H1 (cell line): Measurements from ENCODE around the gene UPF1.

Experiments
- BACH1 ChIP-seq: IDR thresholded peaks from 2 replicates; pipeline ENCODE4 v1.6.1; 2012; ENCODE audit warnings: low read length, improper control_type of control experiment
- EP300 ChIP-seq, 2 experiments: IDR thresholded peaks; 1 replicate in 1 of 2; 2 replicates in 1 of 2; pipeline ENCODE4 v1.6.1; 2011 to 2012; ENCODE audit warnings: low read depth in 2 of 2, low read length in 2 of 2, mild to moderate bottlenecking in 2 of 2, borderline replicate concordance in 1 of 2, inconsistent platforms in 1 of 2, moderate library complexity in 1 of 2
- TF ChIP-seq, protein P1 (sequence below), 3 experiments: IDR thresholded peaks; 1 replicate in 2 of 3; 2 replicates in 1 of 3; pipeline versions ENCODE4 v1.5.1 to v1.6.1; 2011; ENCODE audit warnings: low read length in 3 of 3, mild to moderate bottlenecking in 3 of 3, inconsistent platforms in 2 of 3, low read depth in 1 of 3, moderate library complexity in 1 of 3; ENCODE audit not compliant: insufficient read depth in 1 of 3; ENCODE audit errors: control extremely low read depth in 1 of 3

DNA sequence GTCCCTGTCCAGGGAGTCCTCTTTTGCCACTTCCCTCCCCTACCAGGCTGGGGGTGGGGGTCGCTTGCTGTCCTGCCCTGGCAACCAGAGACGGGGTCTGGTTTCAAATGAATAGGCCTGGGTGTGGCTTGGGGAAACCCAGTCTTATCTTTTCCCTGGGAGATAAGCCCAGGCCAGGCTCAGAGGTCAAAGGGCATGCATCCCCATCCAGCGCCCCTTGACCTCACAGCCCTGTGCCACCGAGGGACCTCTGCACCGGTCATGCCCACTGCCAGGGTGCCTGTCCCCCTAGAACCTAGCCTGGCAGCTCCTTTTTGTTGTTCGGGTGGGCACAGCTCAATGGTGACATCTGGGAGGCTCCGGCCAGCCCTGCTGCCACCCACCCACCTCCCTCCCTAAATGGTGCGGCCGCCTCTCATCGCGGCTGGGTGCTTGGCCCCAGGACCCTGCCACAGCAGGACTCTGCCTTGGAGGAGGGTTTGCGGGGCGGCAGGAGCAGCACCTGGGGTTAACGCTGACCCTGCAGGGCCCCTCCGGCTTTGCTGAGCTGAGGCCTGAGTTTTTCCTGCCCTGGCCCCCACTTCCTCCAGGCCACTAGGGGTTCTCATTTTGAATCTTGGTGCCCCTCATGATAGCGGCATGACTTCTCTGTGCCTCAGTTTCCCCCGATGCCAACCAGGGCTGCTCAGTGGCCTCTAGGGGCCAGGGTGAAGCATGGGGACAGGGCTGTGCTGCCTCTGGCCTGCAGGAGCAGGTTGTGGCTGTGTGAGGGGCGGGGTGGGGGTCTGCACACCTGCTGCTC is 67.0 kb downstream of the UPF1 start:
- no peak for TF ChIP-seq EP300 (IDR thresholded peaks at IDR 0.05; ENCODE audit: borderline replicate concordance in 1 of 2, low read depth in 2 of 2, low read length in 2 of 2)
- TF ChIP-seq BACH1: no peak
- TF ChIP-seq, protein P1, sequence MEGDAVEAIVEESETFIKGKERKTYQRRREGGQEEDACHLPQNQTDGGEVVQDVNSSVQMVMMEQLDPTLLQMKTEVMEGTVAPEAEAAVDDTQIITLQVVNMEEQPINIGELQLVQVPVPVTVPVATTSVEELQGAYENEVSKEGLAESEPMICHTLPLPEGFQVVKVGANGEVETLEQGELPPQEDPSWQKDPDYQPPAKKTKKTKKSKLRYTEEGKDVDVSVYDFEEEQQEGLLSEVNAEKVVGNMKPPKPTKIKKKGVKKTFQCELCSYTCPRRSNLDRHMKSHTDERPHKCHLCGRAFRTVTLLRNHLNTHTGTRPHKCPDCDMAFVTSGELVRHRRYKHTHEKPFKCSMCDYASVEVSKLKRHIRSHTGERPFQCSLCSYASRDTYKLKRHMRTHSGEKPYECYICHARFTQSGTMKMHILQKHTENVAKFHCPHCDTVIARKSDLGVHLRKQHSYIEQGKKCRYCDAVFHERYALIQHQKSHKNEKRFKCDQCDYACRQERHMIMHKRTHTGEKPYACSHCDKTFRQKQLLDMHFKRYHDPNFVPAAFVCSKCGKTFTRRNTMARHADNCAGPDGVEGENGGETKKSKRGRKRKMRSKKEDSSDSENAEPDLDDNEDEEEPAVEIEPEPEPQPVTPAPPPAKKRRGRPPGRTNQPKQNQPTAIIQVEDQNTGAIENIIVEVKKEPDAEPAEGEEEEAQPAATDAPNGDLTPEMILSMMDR (IDR thresholded peaks at IDR 0.05; ENCODE audit: control extremely low read depth in 1 of 3, insufficient read depth in 1 of 3, low read depth in 1 of 3, low read length in 3 of 3): no peak
